ENCODE data around the gene STARD8.

The STARD8 gene

DNA sequence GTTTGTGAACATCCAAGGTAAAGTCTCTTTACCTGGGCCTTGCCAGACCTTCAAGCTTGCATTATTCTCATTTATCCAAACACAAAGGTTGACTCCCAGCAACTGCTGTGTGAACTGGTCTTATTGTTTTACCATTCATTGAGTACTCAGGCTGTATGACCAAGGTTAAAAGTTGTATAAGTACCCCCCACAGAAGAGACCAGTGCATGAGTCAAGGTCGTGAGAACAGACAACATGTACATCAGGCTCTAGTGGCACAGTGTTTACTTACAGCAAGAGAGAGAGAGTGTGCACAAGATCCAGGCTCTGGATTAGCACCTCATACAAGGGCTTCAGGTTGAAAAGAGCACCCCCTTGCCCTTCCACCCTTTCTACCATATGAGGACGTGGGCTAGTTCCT lies 103.9 kb downstream of the STARD8 start:
- no peak for DNase-seq (ENCODE audit: low read depth in 2 of 2)

- DNase-seq (ENCODE audit: low read depth in 2 of 2): no peak
Measured at GRCh38 chrX:68753218-68753617, 105.8 kb downstream of the STARD8 start.

DNA sequence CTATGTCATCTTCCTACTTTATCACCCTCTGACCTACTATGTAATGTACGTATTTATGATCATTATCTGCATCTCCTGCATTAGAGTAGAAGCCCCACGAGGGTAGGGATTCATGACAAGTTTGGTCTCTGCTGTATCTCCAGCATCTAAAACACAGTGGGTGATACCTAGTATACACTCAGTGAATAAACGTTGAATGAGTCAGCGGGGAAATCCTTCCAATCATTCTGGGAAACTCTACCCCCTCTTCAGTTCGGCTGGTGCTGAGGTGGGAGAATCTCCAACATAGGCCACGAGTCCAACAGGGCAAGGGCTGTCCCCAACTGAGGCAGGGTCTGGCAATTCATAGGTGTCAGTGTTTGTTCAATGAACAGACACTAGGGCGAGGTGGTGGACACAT lies 106.9 kb downstream of the STARD8 start:
- DNase-seq (ENCODE audit: low read depth in 2 of 2): no peak

DNA sequence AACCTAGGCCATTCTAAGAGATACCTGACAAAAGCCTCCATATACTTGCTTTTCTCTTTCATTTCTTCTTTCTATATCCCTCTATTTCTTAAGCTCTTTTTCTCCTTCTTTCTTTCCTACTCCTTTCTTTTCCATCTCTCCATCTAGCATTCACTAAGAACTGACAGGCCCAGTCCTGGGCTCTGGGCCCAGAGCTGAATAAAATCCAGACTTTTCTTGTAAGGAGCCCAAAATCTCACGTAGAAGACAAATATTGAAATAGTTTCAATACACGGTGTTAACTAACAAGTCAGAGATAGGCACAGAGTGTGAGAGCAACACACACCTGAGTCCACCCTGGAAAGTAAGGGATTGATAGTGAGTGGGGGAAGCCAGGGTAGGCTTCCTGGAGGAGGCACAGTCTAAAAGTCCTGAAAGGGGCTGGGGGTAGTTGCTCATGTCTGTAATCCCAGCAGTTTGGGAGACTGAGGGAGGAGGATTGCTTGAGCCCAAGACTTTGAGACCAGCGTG lies 108.2 kb downstream of the STARD8 start:
- DNase-seq (ENCODE audit: low read depth in 2 of 2): no peak

- DNase-seq (ENCODE audit: low read depth in 2 of 2): no peak
Measured at GRCh38 chrX:68757331-68757730, 109.9 kb downstream of the STARD8 start.

- DNase-seq (ENCODE audit: low read depth in 2 of 2): no peak
Measured at GRCh38 chrX:68757731-68758130, 110.3 kb downstream of the STARD8 start.

DNA sequence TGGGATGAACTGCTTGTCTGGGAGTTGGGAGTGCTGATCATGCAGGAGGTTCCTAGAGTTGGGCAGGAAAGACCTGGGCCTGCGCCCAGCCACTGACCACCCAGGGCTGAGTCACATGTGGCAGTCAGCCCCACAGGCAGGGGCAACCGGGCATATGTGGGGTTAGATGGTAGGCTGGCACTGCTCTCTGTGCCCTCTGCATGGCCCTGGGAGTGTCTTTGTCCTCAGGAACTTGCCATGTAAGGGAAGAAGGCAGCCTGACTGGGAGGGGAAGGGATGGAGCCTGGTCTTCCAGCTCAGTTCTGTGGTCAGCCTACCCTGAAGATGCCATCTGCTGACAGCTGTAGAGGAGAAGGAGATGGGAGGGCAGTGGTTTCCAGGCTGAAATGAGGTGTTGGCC lies 111.2 kb downstream of the STARD8 start:
- DNase-seq (ENCODE audit: low read depth in 2 of 2): no peak

DNA sequence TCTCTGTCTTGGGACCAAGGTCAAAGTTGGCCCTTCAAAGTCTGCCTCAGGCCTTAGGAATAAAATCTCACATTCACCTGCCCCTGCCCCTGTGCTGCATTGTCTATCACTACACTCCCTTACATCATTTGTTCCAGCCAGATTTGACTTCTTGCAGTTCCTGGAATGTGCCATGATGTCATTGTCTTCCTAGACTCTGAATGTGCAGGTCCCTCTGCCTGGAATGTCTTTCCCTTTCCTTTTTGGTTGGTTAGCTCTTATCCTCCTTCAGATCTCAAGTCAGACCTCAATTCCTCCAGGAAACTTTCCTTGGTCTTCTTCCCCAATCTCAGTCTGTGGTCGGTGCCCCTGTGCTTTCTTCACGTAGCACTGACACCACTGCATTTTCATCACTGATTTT lies 113.6 kb downstream of the STARD8 start:
- DNase-seq (ENCODE audit: low read depth in 2 of 2): no peak

GRCh38 chrX:68762766-68763165 lies 115.3 kb downstream of the STARD8 start:
- DNase-seq (ENCODE audit: low read depth in 2 of 2): no peak

GRCh38 chrX:68763481-68763880 lies 116.0 kb downstream of the STARD8 start:
- no peak for DNase-seq (ENCODE audit: low read depth in 2 of 2)
